ENCODE measurements around the gene VTI1A. TPM values are rescaled to one million over a fixed set of nuclear protein-coding genes. Genes with fewer than 3 reads are reported as not detected.

The VTI1A gene
- polyA plus RNA-seq, 1 of the 3 experiments (the other 2 are of a cell fraction), result 8.3 TPM

GRCh38 chr10:112507988-112508387, 61.0 kb downstream of the VTI1A start (continued):
- TF ChIP-seq USF1 (IDR thresholded peaks at IDR 0.05; ENCODE audit: borderline replicate concordance, low read depth) (no peak), PBX3 (IDR thresholded peaks at IDR 0.05) (no peak)

- H3K27me3 ChIP-seq (ENCODE audit: insufficient read depth), result no peaks in the 10 kb centered on the region
- no peaks in the 10 kb centered on the region for H3F3A ChIP-seq (replicated peaks; ENCODE audit: insufficient read depth)
- H3K4me3 ChIP-seq (ENCODE audit: low read depth in 2 of 2, low read length in 1 of 2), result no peak overlapping the region
- H3K79me2 ChIP-seq (ENCODE audit: insufficient read depth), result peaks cover 11% of the 10 kb centered on the region; the same call in 1 of the 2 replicates
- no peak overlapping the region for H3K4me2 ChIP-seq
- no peak overlapping the region for H3K9ac ChIP-seq
- ChIA-PET CTCF (interaction anchor here (1.2 kb wide), 1 partner anchor 35 kb away, joined by 3 read pairs; no protein-coding TSS in a partner anchor), POLR2A (no interaction called here)
- DNase-seq, result no peak
- H3K36me3 ChIP-seq (replicated peaks in 1 of 2; ENCODE audit: control insufficient read depth in 1 of 2, insufficient read depth in 2 of 2, low read length in 1 of 2), result no peaks in the 10 kb centered on the region
- H3K27ac ChIP-seq (ENCODE audit: low read depth in 2 of 2, low read length in 1 of 2), result no peak overlapping the region
- 0 out of 2 replicates have a peak, but pooled peaks cover 3% of the 10 kb centered on the region for H3K9me3 ChIP-seq
- H2AFZ ChIP-seq (ENCODE audit: low read depth), result no peak overlapping the region
- H3K9me2 ChIP-seq, result no peaks in the 10 kb centered on the region; the same call in 1 of the 2 replicates
- TF ChIP-seq RCOR1 (IDR thresholded peaks at IDR 0.05; ENCODE audit: low read length) (no peak), POLR2AphosphoS5 (IDR thresholded peaks at IDR 0.05; ENCODE audit: low read depth, low read length) (no peak), FOXM1 (IDR thresholded peaks at IDR 0.05; ENCODE audit: low read depth) (no peak), RAD21 (IDR thresholded peaks at IDR 0.05; ENCODE audit: low read length) (no peak), NRF1 (IDR thresholded peaks at IDR 0.05; ENCODE audit: low read depth, low read length) (no peak), IRF3 (IDR thresholded peaks at IDR 0.05; ENCODE audit: low read depth, low read length) (no peak), ZBTB33 (IDR thresholded peaks at IDR 0.05; ENCODE audit: borderline replicate concordance, low read depth) (no peak), MEF2A (IDR thresholded peaks at IDR 0.05; ENCODE audit: borderline replicate concordance, low read depth) (no peak), USF1 (IDR thresholded peaks at IDR 0.05; ENCODE audit: borderline replicate concordance, low read depth) (no peak), FOSL2 (IDR thresholded peaks at IDR 0.05; ENCODE audit: borderline replicate concordance, low read depth) (no peak), ELF1 (IDR thresholded peaks at IDR 0.05) (no peak), GABPA (IDR thresholded peaks at IDR 0.05; ENCODE audit: low read depth) (no peak), MAX (IDR thresholded peaks at IDR 0.05; ENCODE audit: low read depth) (no peak), TEAD4 (IDR thresholded peaks at IDR 0.05; ENCODE audit: borderline replicate concordance, insufficient read depth) (no peak)
- 88% methylated on average over 4 of the region's 4 CpGs for WGBS (ENCODE audit: low lambda C conversion rate)
- no peaks in the 10 kb centered on the region for H4K20me1 ChIP-seq (ENCODE audit: insufficient read depth)
- no peaks in the 10 kb centered on the region for H3K4me1 ChIP-seq (ENCODE audit: control insufficient read depth in 1 of 2, insufficient read depth in 2 of 2, low read depth in 1 of 2, low read length in 1 of 2)
These were observed 62.7 kb downstream of the VTI1A start for GRCh38 chr10:112509558-112510291.
